Stimulated activated CD4-positive, alpha-beta T cell treated with anti-CD3 and anti-CD28 coated beads, Interleukin-15, amount 100 ng/mL, for 48 hours (primary cell): ENCODE measurements around the gene HDGFL1.

Experiments used
- DNase-seq, 2 donors: peaks; one replicate each; pipeline ENCODE4 v3.0.0-alpha.2; 2020; ENCODE audit warnings: low read depth in 2 of 2

The HDGFL1 gene

DNA sequence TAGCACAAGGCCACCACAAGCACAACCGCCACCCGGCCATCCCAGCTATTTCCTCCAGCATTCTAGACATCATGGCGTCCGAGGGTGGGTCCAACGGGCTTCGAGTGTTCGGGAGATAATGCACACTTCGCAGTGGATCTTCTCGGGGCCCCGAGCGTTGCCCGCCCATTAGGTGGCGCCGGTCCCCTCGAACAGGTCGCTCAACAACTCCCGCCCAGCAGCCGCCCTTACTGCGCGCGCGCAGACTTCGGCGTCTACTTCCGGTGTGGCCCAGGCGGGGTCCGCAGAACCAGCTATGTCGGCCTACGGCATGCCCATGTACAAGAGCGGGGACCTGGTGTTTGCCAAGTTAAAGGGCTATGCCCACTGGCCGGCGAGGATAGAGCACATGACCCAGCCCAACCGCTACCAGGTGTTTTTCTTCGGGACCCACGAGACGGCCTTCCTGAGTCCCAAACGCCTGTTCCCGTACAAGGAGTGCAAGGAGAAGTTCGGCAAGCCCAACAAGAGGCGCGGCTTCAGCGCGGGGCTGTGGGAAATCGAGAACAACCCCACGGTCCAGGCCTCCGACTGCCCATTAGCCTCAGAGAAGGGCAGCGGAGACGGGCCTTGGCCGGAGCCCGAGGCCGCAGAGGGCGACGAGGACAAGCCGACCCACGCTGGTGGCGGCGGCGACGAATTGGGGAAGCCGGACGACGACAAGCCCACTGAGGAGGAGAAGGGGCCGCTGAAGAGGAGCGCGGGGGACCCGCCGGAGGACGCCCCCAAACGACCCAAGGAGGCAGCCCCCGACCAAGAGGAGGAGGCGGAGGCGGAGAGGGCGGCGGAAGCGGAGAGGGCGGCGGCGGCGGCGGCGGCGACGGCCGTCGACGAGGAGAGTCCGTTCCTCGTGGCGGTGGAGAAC, at the start of gene HDGFL1:
Gene HDGFL1, plus strand, starts transcription at position 286 of the 904 bp plus-strand sequence. Its CDS starts 10 bp downstream, at position 296.
- DNase-seq = no peak

DNA sequence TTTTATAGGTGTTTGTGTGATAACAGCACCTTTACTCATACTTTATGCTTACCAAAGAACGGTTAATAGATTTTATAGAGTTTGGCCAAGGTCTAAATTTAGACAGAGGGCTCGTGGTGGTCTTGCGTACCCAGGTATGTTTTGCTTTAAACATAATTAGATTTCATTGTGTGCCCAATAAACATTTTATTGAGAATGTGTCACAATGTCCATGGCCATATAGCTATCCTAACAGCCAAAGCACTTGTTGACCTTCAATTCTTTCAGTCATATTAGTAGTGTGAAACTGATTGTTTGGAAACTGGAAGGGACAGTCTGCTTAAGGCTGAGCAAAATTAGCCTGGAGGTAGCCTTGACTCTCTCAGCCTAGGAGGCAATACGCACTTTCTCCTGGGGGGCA, 48.3 kb upstream of the HDGFL1 start:
- DNase-seq = no peak

GRCh38 chr6:22526736-22527135, 42.6 kb upstream of the HDGFL1 start:
- no peak for DNase-seq

DNA sequence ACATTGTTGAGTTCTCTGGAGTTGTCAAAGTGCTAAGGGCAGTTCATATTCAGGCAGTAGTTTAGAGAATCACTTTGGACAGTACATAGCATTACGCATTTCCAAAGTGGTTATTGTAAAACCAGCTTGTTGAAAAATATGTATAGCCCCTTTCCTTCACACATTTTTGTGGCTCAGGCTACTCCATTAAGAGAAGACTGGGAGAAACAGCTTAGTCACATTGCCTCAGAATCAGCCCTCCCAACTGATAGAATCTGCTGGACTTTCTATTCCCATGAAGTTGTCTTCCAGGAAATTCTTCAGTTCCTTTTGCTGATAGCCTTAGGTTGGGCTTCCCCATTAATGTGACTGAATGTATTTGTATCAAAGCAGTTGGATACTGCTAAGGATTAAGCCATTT, 39.5 kb upstream of the HDGFL1 start:
- DNase-seq = no peak

- no peak for DNase-seq
Observed at GRCh38 chr6:22530506-22530905, 38.9 kb upstream of the HDGFL1 start.

DNA sequence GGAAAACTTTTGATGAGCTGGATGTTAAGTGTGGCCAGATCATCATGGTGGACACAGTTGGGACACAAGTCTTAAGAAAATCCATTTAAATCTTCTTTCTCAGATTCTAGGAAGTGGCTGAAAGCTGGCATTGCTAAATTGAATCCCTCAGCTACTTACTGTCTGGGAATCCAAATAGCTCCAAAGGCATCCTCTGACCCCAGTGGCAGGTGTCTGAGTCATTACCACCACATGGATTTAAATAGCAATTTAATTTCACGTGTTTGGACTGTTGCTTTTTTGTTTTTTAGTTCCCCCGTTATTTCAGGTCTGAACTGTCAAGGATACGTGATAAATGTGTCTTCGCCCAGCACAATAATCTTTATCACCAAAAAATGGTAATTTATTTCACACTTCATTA, 33.2 kb upstream of the HDGFL1 start:
- no peak for DNase-seq

GRCh38 chr6:22544476-22544875, 24.9 kb upstream of the HDGFL1 start:
- no peak for DNase-seq

DNA sequence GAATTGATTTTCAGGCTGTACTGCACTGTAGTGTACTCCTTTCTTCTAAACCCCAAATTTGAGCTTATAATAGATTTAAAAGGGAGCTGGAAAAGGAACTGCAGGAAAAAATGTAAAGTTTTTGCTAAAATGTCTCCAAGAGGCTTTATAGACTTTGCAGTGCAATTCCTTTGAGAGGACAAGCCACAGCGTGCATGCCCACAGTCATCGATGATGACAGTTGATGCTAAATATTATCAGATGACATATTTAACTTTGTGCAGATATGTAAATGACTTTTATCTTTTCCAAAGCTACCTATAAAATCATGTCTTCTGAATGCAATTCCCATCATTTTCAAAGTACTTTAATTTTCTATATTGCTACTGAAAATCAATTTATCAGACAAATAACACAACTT, 24.3 kb upstream of the HDGFL1 start:
- DNase-seq = no peak

GRCh38 chr6:22546236-22546635, 23.1 kb upstream of the HDGFL1 start:
- no peak for DNase-seq

GRCh38 chr6:22550971-22551670, 18.2 kb upstream of the HDGFL1 start:
- no peak for DNase-seq

DNA sequence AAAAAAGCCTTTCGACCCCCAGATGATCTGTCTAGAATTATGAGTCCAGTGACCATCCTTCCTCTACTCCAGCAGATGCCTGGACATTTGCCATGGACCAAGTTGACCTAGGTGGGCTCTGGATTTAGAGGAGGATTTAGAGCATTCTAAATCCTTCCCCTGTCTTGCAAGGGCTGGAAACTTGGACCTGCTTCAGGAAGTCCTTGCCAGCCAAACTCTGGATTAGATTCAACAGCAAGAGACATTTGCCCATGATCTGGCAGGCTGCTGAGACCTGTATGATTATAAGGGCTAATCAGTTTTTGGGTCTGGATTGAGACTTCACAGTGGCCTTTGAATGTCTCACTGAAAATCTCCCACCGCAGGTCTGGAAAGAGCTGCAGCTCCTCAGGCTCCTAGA, 13.1 kb upstream of the HDGFL1 start:
- no peak for DNase-seq

DNA sequence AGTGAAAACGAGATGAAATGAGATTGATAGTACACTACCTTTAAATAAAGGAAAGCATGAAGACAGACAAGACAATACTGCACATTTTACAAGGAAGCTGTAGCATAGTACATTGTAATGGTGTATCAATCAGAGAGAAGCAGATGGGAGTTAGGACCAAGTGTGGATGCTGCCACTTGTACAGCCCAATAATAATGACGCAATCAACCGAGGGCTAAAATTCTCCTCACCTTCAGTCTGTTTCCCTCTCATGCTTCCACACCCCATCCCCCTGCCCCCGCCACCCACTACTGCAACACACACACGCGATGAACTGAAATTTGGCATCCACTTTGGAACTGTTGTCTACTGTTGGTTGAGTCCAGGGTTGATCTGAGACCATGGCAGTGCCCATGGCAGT, 12.4 kb upstream of the HDGFL1 start:
- no peak for DNase-seq

DNA sequence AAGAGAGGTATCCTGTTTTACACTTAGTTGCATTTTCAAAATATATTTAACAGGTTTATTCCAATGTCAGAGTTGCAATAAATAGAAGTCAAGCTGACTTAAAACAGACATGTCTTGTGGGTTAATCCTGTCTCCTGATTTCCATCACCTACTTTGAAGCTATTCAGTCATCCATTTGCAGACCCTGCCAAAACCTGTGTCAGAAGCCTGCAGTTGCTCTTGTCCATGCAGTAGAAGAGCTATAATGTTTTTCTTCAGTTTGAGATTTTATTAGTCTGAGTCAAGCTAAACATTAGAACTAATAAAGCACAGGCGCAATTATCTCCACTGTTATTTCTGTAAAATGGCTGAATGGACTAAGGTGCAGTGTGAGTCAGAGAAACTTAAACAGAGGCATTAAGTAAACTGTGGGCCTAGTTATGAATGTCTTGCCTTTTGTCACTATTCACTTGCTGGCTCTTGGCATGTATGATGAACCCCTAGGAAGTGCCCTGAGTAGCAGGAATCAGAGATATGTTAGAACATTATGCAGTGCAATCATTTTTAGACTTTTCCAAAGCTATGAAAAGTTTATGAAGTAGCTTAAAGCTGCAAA, 11.0 kb upstream of the HDGFL1 start:
- no peak for DNase-seq

DNA sequence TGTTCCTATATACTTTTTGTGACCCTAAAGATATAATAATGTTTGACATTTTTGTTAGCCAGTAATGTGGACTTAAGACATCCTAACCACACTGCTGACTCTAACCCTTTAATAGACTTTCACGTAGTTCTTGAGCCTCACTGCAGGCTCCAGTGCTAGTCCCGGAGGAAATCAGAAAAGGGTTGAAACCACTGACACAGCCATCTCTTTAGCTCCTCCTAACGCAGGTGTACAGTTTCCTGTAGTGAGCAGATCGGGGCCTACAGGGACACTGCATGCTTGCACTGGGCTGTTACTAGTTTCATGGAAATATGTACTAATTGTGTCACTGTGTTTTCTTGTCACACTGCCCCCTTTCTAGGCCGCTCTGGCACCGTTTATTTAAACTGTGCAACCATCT, 512 bp upstream of the HDGFL1 start:
- no peak for DNase-seq

- DNase-seq = no peak
Observed at GRCh38 chr6:22570185-22570551, 802 bp downstream of the HDGFL1 start.

- no peak for DNase-seq
Observed at GRCh38 chr6:22575190-22575589, 5.8 kb downstream of the HDGFL1 start.

DNA sequence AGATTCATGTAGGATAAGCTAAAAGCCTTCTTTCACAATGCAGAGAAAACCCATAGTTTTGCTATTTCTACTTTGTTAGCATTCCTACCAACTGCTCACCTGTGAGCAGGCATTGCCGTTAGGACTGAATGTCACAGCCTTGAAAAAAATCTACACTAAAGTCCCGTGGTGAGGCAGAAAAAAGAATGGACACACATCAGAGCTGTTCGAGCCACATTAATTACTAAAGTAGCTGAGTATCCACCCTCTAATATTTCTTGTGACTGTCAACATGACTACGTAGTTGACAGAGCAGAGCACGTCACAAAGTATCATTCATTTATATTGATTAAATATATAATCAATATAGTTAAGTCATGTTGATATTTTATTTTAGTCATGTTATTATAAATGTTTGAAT, 10.1 kb downstream of the HDGFL1 start:
- DNase-seq = no peak

DNA sequence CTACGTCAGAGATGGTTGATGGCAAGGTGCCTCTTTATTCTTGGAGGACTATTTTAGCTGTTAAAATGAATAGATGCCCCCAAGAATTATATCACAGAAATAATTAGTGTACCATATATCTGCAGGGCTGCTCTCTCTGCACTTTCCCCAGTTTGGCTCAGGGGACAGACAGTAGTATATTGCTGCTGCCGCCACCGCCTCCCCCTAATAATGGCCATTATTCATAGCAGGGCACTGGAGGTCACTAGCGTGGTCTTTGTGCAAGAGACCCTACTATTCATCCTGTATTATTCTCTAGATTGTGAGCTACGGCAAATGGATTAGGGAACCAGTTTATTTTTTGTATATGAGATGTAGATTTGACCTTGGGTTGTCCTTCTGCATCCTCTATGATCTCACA, 11.0 kb downstream of the HDGFL1 start:
- DNase-seq = no peak

GRCh38 chr6:22582417-22583205, 13.2 kb downstream of the HDGFL1 start:
- no peak for DNase-seq

- DNase-seq = no peak
Observed at GRCh38 chr6:22583230-22583629, 13.9 kb downstream of the HDGFL1 start.

GRCh38 chr6:22583927-22584326, 14.6 kb downstream of the HDGFL1 start:
- no peak for DNase-seq

DNA sequence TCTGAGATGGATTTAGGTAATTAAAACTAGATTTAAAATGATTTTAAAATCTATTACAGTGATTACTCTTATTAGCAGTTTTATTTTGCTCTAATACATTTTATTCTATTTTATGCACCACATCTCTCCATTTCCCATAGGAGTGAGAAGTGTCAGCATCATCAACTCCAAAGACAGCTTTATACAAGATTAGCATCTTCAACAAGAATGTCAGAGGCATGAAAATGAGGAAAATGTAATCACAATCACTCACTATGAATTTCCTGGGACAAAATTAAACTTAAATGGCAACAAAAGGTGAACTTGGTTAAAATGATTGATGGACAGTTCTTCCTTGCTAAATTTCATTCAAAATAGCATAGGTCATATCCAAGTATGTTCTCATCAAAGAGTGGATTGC, 19.8 kb downstream of the HDGFL1 start:
- no peak for DNase-seq
